Measurements from ENCODE around the gene ENPP3.

- TF ChIP-seq KLF1 (tag by site-specific recombination; IDR thresholded peaks at IDR 0.05), result no peak
- TF ChIP-seq ZNF138 (tag by site-specific recombination; IDR thresholded peaks at IDR 0.05; ENCODE audit: borderline replicate concordance), result no peak
- no peak for TF ChIP-seq ZBTB8A (tag by site-specific recombination; IDR thresholded peaks at IDR 0.05)
- no peak for TF ChIP-seq CTCF (tag by site-specific recombination; IDR thresholded peaks at IDR 0.05)
- TF ChIP-seq ZBTB1 (tag by site-specific recombination; IDR thresholded peaks at IDR 0.05), result no peak
These were observed 150.9 kb downstream of the ENPP3 start for GRCh38 chr6:131787766-131788712.
